Neuron (in vitro differentiated cells): ENCODE data around the gene GMDS.

Experiments
- H2AFZ ChIP-seq: one replicate; pipeline ENCODE4 v1.6.1; 2013; ENCODE audit warnings: low read depth, mild to moderate bottlenecking, inconsistent platforms, low read length, moderate library complexity
- H3K27me3 ChIP-seq: one replicate; pipeline ENCODE4 v1.6.1; 2013; ENCODE audit warnings: low read length; ENCODE audit not compliant: insufficient read depth
- H3K36me3 ChIP-seq: one replicate; pipeline ENCODE4 v1.6.1; 2013; ENCODE audit warnings: low read length; ENCODE audit not compliant: insufficient read depth
- H3K4me1 ChIP-seq: one replicate; pipeline ENCODE4 v1.6.1; 2013; ENCODE audit warnings: low read length; ENCODE audit not compliant: insufficient read depth
- H3K4me3 ChIP-seq: 2 replicates; pipeline ENCODE4 v1.5.1; 2013; ENCODE audit warnings: mild to moderate bottlenecking, low read length, moderate library complexity
- H3K9me3 ChIP-seq: one replicate; pipeline ENCODE4 v1.6.1; 2013; ENCODE audit warnings: low read length

The GMDS gene

DNA sequence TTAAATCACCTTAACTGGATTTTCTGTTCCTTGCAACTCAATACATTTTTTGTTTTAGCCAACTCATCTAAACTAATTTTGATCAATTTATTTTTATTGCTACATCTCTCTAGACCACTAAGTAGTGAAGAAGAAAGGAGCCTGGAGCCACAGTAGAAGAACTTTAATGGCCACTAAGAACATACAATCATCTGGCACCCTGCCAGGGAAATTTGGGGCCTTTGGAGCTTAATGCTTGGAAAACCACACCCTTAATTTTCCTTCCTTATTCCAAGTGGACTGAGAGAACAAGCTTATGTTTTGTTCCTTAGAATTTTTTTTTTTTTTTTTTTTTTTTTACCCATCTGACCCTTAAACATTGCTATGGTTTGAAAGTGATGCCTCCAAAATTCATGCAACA, 12.0 kb upstream of the GMDS start:
- H3K4me1 ChIP-seq = no peaks in the 10 kb centered on the region
- H3K36me3 ChIP-seq = no peaks in the 10 kb centered on the region
- H3K9me3 ChIP-seq = peaks cover 3% of the 10 kb centered on the region
- H2AFZ ChIP-seq = no peak overlapping the region
- no peaks in the 10 kb centered on the region for H3K27me3 ChIP-seq
- no peak overlapping the region for H3K4me3 ChIP-seq

GRCh38 chr6:2254747-2255146, 9.3 kb upstream of the GMDS start:
- Histone ChIP-seq H3K4me1 (no peaks in the 10 kb centered on the region), H3K9me3 (peaks cover 3% of the 10 kb centered on the region), H2AFZ (no peak overlapping the region), H3K36me3 (no peaks in the 10 kb centered on the region), H3K4me3 (no peak overlapping the region), H3K27me3 (no peaks in the 10 kb centered on the region)

- Histone ChIP-seq H3K4me1 (peaks cover 13% of the 10 kb centered on the region), H3K27me3 (no peaks in the 10 kb centered on the region), H2AFZ (no peak overlapping the region), H3K4me3 (no peak overlapping the region), H3K9me3 (no peaks in the 10 kb centered on the region), H3K36me3 (no peaks in the 10 kb centered on the region)
Observed at GRCh38 chr6:2249126-2249525, 3.7 kb upstream of the GMDS start.

GRCh38 chr6:2247664-2248063, 2.3 kb upstream of the GMDS start:
- Histone ChIP-seq H3K36me3 (no peaks in the 10 kb centered on the region), H3K9me3 (no peaks in the 10 kb centered on the region), H3K4me1 (peaks cover 13% of the 10 kb centered on the region), H2AFZ (no peak overlapping the region), H3K27me3 (no peaks in the 10 kb centered on the region), H3K4me3 (no peak overlapping the region)

GRCh38 chr6:2245877-2246863, 765 bp upstream of the GMDS start:
- peak overlapping the region; percentile 93 for H2AFZ ChIP-seq
- no peaks in the 10 kb centered on the region for H3K27me3 ChIP-seq
- no peaks in the 10 kb centered on the region for H3K36me3 ChIP-seq
- peak overlapping the region; percentile 82 for H3K4me3 ChIP-seq
- H3K4me1 ChIP-seq = peaks cover 13% of the 10 kb centered on the region
- no peaks in the 10 kb centered on the region for H3K9me3 ChIP-seq

- H3K27me3 ChIP-seq = no peaks in the 10 kb centered on the region
- H3K36me3 ChIP-seq = no peaks in the 10 kb centered on the region
- peak overlapping the region; percentile 82 for H3K4me3 ChIP-seq
- H3K9me3 ChIP-seq = no peaks in the 10 kb centered on the region
- H2AFZ ChIP-seq = peak overlapping the region; percentile 95
- H3K4me1 ChIP-seq = peaks cover 12% of the 10 kb centered on the region
Observed at GRCh38 chr6:2244261-2245102, 923 bp downstream of the GMDS start.

DNA sequence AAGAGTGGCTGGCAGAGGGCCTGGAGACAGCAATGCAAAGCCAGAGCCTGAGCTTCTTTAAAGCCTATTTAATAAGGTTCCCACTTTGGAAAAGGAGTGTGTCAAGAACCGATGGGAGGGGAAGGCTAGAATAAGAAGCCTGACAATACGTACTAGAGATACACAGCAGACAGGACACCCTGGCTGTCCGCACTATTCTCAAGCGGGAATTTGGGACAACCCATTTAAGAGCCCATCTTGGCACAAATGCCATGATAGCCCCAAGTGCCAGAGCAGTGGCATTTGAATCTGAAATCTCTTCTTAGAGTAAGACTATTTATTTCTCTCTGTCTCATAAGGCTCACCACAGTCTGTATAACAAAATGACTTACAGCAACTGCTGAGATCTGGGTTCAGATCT, 3.1 kb downstream of the GMDS start:
- Histone ChIP-seq H2AFZ (no peak overlapping the region), H3K4me1 (peaks cover 9% of the 10 kb centered on the region), H3K4me3 (no peak overlapping the region), H3K36me3 (no peaks in the 10 kb centered on the region), H3K27me3 (no peaks in the 10 kb centered on the region), H3K9me3 (no peaks in the 10 kb centered on the region)

GRCh38 chr6:2240961-2241360, 4.4 kb downstream of the GMDS start:
- Histone ChIP-seq H3K9me3 (no peaks in the 10 kb centered on the region), H3K4me3 (no peak overlapping the region), H3K4me1 (peaks cover 4% of the 10 kb centered on the region), H3K27me3 (no peaks in the 10 kb centered on the region), H2AFZ (no peak overlapping the region), H3K36me3 (no peaks in the 10 kb centered on the region)

DNA sequence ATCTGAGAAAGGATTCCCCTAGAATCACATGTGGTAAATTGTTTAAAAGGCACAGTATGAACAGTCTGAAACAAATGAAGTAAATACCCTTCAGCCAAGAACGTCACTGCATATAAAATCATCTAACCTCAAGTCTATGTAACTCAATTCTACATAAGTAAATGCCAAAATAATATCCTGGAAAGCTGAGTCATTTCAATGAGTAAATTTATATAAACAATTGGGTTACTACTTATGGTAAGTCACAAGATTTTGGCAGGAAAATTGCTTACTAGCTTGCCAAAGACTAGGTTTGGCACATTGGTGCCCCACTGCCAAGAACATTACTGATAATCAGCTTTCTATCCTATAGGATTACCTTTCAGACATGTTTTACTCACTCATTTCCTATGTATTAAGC, 8.4 kb downstream of the GMDS start:
- Histone ChIP-seq H3K9me3 (no peaks in the 10 kb centered on the region), H3K27me3 (no peaks in the 10 kb centered on the region), H3K4me1 (no peaks in the 10 kb centered on the region), H2AFZ (no peak overlapping the region), H3K36me3 (no peaks in the 10 kb centered on the region), H3K4me3 (no peak overlapping the region)

- Histone ChIP-seq H3K36me3 (no peaks in the 10 kb centered on the region), H3K27me3 (no peaks in the 10 kb centered on the region), H3K9me3 (no peaks in the 10 kb centered on the region), H3K4me3 (no peak overlapping the region), H3K4me1 (no peaks in the 10 kb centered on the region), H2AFZ (no peak overlapping the region)
Observed at GRCh38 chr6:2235777-2236495, 9.5 kb downstream of the GMDS start.

DNA sequence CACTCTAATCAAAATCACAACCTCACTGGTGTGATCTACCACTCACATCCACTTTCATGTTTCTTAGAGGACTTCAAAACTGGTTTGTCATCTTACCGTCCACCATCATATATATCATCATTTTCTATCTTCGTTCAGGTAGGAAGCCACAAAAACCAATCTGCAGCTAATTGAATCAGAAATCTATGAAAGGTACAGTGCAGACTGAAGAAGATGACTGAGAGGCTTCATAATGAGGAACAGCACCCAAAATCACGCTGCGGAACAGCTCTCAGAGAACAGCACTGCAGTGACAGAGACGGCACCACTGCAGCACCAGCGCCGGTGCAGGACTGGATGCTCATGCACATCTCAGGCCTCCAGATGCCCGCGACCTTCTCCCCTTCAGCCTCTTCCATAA, 13.0 kb downstream of the GMDS start:
- Histone ChIP-seq H3K27me3 (no peaks in the 10 kb centered on the region), H3K4me3 (no peak overlapping the region), H2AFZ (no peak overlapping the region), H3K9me3 (no peaks in the 10 kb centered on the region), H3K4me1 (peaks cover 2% of the 10 kb centered on the region), H3K36me3 (no peaks in the 10 kb centered on the region)

GRCh38 chr6:2231438-2231837, 14.0 kb downstream of the GMDS start:
- no peaks in the 10 kb centered on the region for H3K36me3 ChIP-seq
- H3K4me1 ChIP-seq = peaks cover 2% of the 10 kb centered on the region
- no peak overlapping the region for H2AFZ ChIP-seq
- H3K4me3 ChIP-seq = no peak overlapping the region
- no peaks in the 10 kb centered on the region for H3K9me3 ChIP-seq
- no peaks in the 10 kb centered on the region for H3K27me3 ChIP-seq
